ENCODE measurements around the gene KIF1B.

DNA sequence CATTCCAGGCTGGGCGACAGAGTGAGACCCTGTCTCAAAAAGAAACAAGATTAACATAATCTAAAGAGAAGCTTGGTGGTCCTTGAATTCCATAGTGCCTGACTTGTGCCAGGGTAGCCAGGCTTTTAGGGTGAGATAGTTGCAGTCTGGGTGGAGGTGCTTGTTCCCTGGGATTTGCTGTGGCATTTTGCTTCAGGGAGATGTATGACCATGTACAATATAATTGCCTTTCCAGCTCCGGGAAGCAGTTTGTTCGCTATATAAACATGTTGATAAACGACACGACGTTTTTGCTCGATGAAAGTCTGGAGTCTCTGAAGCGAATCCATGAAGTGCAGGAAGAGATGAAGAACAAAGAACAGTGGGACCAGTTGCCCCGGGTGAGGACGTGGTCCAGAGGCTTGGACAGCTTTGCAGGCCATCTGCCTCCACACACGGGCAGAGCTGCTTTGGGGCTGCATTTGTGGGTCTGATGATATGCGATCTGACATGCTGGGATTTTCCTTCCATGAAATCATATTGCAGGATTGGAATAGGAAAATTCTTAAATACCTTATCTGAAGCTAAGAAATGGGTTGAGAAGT is 49.4 kb upstream of the KIF1B start:
- no peak for TF ChIP-seq SUZ12 (IDR thresholded peaks at IDR 0.05)
- TF ChIP-seq ELF4 (IDR thresholded peaks at IDR 0.05): no peak
- no peak for TF ChIP-seq L3MBTL2 (conservative IDR thresholded peaks at IDR 0.05)
- no peak for TF ChIP-seq HDGF (IDR thresholded peaks at IDR 0.05; ENCODE audit: borderline replicate concordance)
- TF ChIP-seq, protein P1, sequence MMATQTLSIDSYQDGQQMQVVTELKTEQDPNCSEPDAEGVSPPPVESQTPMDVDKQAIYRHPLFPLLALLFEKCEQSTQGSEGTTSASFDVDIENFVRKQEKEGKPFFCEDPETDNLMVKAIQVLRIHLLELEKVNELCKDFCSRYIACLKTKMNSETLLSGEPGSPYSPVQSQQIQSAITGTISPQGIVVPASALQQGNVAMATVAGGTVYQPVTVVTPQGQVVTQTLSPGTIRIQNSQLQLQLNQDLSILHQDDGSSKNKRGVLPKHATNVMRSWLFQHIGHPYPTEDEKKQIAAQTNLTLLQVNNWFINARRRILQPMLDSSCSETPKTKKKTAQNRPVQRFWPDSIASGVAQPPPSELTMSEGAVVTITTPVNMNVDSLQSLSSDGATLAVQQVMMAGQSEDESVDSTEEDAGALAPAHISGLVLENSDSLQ (IDR thresholded peaks at IDR 0.05): no peak
